CD4-positive, alpha-beta memory T cell (primary cell): ENCODE measurements around the gene TRIM21. TPM values are rescaled to one million over a fixed set of nuclear protein-coding genes. Genes with fewer than 3 reads are reported as not detected.
"Not testable (repeated sequence)": the region's sequence is repeated elsewhere in the genome, so short reads cannot be mapped to it uniquely, and the experiment has no call there.

Experiments used
- CTCF ChIA-PET: fragments of 350-600 bp; sonication (Branson Sonifier 250); formaldehyde crosslinking; loops from one replicate; lab custom pipeline; 2021; ENCODE audit warnings: inconsistent platforms; ENCODE audit not compliant: partially characterized antibody; lab: Charles Lee
- POLR2A ChIA-PET: fragments of 350-600 bp; sonication (Branson Sonifier 250); formaldehyde crosslinking; loops from one replicate; lab custom pipeline; 2021; ENCODE audit not compliant: partially characterized antibody; lab: Charles Lee
- DNase-seq, 5 donors: peaks; one replicate each; pipeline versions ENCODE4 v3.0.0 to v3.0.0-alpha.2; 2020 to 2022; ENCODE audit warnings: mixed read lengths in 1 of 5
- H3K27ac ChIP-seq: one replicate; pipeline ENCODE4 v1.7.0; 2013; ENCODE audit warnings: low read depth, low read length
- H3K27me3 ChIP-seq: 2 replicates; pipeline ENCODE4 v1.7.0; 2013; ENCODE audit warnings: mild to moderate bottlenecking, low read length, moderate library complexity; ENCODE audit not compliant: insufficient read depth
- H3K36me3 ChIP-seq: 2 replicates; pipeline ENCODE4 v1.7.0; 2013; ENCODE audit warnings: mild to moderate bottlenecking, low read length, moderate library complexity; ENCODE audit not compliant: insufficient read depth
- H3K4me1 ChIP-seq: 2 replicates; pipeline ENCODE4 v1.7.0; 2013; ENCODE audit warnings: mild to moderate bottlenecking, low read length, moderate library complexity; ENCODE audit not compliant: insufficient read depth
- H3K4me3 ChIP-seq, 2 donors: one replicate each; pipeline ENCODE4 v1.7.0; 2013; ENCODE audit warnings: low read length in 2 of 2, mild to moderate bottlenecking in 1 of 2
- H3K9me3 ChIP-seq, 2 donors: one replicate each; pipeline ENCODE4 v1.7.0; 2013; ENCODE audit warnings: low read length in 2 of 2, control low read depth in 1 of 2; ENCODE audit not compliant: control insufficient read depth in 1 of 2
- H3K27ac Mint-ChIP-seq, 7 donors: one replicate each; pipeline ENCODE4 v1.8.0; 2020 to 2021; ENCODE audit warnings: mixed read lengths in 7 of 7, mild to moderate bottlenecking in 6 of 7, inconsistent platforms in 3 of 7, moderate library complexity in 3 of 7
- H3K27me3 Mint-ChIP-seq, 2 donors: one replicate each; pipeline ENCODE4 v1.8.0; 2020 to 2021; ENCODE audit warnings: mixed read lengths in 2 of 2
- H3K36me3 Mint-ChIP-seq, 2 donors: one replicate each; pipeline ENCODE4 v1.8.0; 2020 to 2021; ENCODE audit warnings: mixed read lengths in 2 of 2, inconsistent platforms in 1 of 2, mild to moderate bottlenecking in 1 of 2
- H3K4me1 Mint-ChIP-seq, 4 donors: one replicate each; pipeline ENCODE4 v1.8.0; 2020 to 2021; ENCODE audit warnings: mixed read lengths in 4 of 4, mild to moderate bottlenecking in 1 of 4
- H3K4me3 Mint-ChIP-seq, 8 donors: one replicate each; pipeline ENCODE4 v1.8.0; 2020 to 2021; ENCODE audit warnings: mixed read lengths in 8 of 8, mild to moderate bottlenecking in 7 of 8, moderate library complexity in 6 of 8, inconsistent platforms in 3 of 8
- H3K9me3 Mint-ChIP-seq, 8 donors: one replicate each; pipeline ENCODE4 v1.8.0; 2020 to 2021; ENCODE audit warnings: mixed read lengths in 8 of 8, mild to moderate bottlenecking in 5 of 8, inconsistent platforms in 3 of 8, moderate library complexity in 1 of 8
- intact Hi-C: fragments of 100-400 bp; cut with micrococcal nuclease; formaldehyde crosslinking; loops from one replicate; pipeline ENCODE4 v1.15.1; 2023
- polyA plus RNA-seq, 2 donors: library from polyadenylated mRNA; unstranded; fragments of 300-500 nt; fragmentation: Illumina TruSeq; gene quantifications; one replicate each; pipeline ENCODE4 v1.2.3, GENCODE V29; 2021
- total RNA-seq, 2 experiments: library from RNA; stranded (reverse); gene quantifications; one replicate each; pipeline ENCODE4 v1.2.3, GENCODE V29; 2021

Gene TRIM21
- total and polyA plus RNA-seq, 4 experiments from 2014 or later: 22.3 to 58.2 (median 31.6) TPM

DNA sequence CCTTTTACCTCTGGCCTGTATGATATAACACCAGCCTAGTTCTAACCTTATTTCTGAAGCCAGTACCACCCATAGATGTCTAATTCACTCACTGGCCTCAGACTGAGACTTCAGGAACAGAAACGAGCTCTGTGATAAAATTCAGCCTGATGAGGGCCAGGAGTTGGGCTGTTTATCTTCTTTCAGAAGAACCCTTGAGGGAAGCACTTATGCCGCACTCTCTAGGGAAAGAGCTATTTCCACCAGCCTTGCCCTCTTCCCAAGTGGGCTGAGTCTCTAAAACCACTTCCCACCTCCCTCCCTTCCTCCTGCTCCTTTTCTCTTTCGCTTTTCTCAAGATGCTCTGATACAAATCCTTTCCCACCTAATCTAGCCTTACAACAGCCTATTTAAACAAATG is 23.3 kb downstream of the TRIM21 start:
- ChIA-PET POLR2A (no interaction called here), CTCF (no interaction called here)
- intact Hi-C loops: no loop called here
- Histone ChIP-seq H3K4me3 (no peak overlapping the region), H3K36me3 (no peaks in the 10 kb centered on the region), H3K27ac (no peak overlapping the region), H3K4me1 (no peaks in the 10 kb centered on the region), H3K9me3 (no peaks in the 10 kb centered on the region), H3K27me3 (no peaks in the 10 kb centered on the region)
- Mint-ChIP-seq H3K4me1 (no peaks in the 10 kb centered on the region), H3K36me3 (no peaks in the 10 kb centered on the region), H3K9me3 (peaks cover 0 to 2% (median 0%) of the 10 kb centered on the region in 8 donors), H3K27me3 (peaks cover 0 to 5% of the 10 kb centered on the region in 2 donors), H3K27ac (no peak overlapping the region), H3K4me3 (no peak overlapping the region)
- DNase-seq: no peak

DNA sequence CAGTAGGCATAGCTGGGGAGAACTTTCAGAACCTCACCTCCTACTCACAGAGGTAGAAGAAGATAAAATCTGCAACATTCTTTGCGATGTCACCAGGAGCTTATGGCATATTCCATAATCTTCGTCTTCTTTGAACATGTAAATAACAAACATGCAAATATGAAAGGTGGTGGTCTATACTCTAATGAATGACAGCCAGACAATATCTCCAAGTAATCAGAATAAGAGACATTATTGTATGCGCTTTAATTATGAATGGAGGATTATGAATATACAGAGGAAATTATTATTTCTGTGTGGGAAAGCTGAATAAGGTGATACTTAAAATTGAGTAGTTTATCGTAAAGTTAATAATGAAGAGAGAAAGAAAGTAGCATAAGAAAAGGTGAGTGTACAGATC is 25.2 kb downstream of the TRIM21 start, which contains the start of gene OR52B4:
TSS of gene OR52B4 (minus strand) at position 101 of the 400 bp plus-strand sequence. CDS start at position 10, 91 bp downstream.
- H3K4me1 Mint-ChIP-seq: no peaks in the 10 kb centered on the region
- no peaks in the 10 kb centered on the region for H3K36me3 Mint-ChIP-seq
- H3K27me3 Mint-ChIP-seq: peaks cover 1 to 2% of the 10 kb centered on the region in 2 donors
- no peaks in the 10 kb centered on the region for H3K27me3 ChIP-seq
- H3K4me3 Mint-ChIP-seq: no peak within 1 kb of the TSS
- peaks cover 0 to 6% (median 2%) of the 10 kb centered on the region in 8 donors for H3K9me3 Mint-ChIP-seq
- no peak within 1 kb of the TSS for H3K27ac ChIP-seq
- DNase-seq: no peak
- H3K36me3 ChIP-seq: no peaks in the 10 kb centered on the region
- H3K9me3 ChIP-seq: no peaks in the 10 kb centered on the region
- intact Hi-C loops: no loop called here
- H3K4me1 ChIP-seq: no peaks in the 10 kb centered on the region
- H3K4me3 ChIP-seq: no peak within 1 kb of the TSS
- CTCF ChIA-PET: no interaction called here
- no peak within 1 kb of the TSS for H3K27ac Mint-ChIP-seq
- POLR2A ChIA-PET: no interaction called here

DNA sequence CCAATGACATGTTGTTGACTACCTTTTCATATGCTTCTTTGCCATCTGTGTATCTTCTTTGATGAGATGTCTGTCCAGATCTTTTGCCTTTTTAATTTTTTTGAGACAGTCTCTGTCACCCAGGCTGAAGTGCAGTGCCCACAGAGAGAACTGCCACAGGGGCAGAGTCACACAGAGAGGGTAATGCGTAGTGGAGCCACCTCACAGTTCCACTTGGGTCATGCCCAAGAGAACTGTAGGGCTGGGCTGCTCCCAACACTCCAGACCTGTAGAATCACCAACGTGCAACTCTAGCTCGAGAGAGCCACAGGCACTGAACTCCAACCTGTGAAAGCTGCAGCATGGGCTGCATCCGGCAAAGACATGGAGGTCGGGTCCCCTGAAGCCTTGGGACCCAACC is 45.4 kb downstream of the TRIM21 start:
- H3K27ac Mint-ChIP-seq: not testable (repeated sequence)

DNA sequence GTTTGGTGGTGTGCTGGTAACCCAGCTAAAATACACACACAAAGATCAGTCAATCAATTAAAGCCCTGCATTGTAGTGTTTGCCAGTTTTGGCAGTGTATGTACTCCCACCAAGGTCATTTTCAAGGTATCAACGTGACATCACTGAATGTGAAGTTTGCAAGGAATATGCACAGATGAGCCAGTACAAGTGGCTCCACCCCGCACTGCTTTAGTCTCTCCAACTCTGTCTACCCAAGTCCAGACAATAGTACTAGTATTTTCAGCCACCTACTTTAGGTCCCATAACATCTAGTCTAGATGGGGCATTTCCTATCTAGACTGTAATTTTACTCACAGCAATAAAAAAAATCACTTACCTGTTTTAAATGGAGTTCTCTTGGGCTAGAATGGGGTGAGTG is 48.1 kb downstream of the TRIM21 start:
- H3K4me1 Mint-ChIP-seq, H3K36me3 Mint-ChIP-seq, intact Hi-C loops, H3K27ac Mint-ChIP-seq, H3K4me3 Mint-ChIP-seq, CTCF ChIA-PET, H3K4me1 ChIP-seq, H3K36me3 ChIP-seq, H3K27me3 Mint-ChIP-seq, H3K27me3 ChIP-seq, DNase-seq, H3K27ac ChIP-seq, H3K4me3 ChIP-seq, H3K9me3 Mint-ChIP-seq, POLR2A ChIA-PET, H3K9me3 ChIP-seq: not testable (repeated sequence)

More for the DNA sequence above, 45.4 kb downstream of the TRIM21 start:
- H3K9me3 ChIP-seq, H3K27me3 Mint-ChIP-seq, CTCF ChIA-PET, H3K4me1 ChIP-seq, intact Hi-C loops, H3K9me3 Mint-ChIP-seq, DNase-seq, H3K4me1 Mint-ChIP-seq, H3K4me3 ChIP-seq, H3K36me3 ChIP-seq, H3K4me3 Mint-ChIP-seq, H3K27ac ChIP-seq, POLR2A ChIA-PET, H3K36me3 Mint-ChIP-seq, H3K27me3 ChIP-seq: not testable (repeated sequence)

Other genes starting within 250 kb of the TRIM21 start
- not detected for gene OR52B4, start 25.3 kb downstream of the TRIM21 start, total RNA-seq
- gene OR52B4, start 25.3 kb downstream of the TRIM21 start, polyA plus RNA-seq: not detected
- not detected for gene OR52K2, start 55.6 kb upstream of the TRIM21 start, total RNA-seq
- gene OR52K2, start 55.6 kb upstream of the TRIM21 start, polyA plus RNA-seq: not detected
- gene OR52K1, start 88.9 kb upstream of the TRIM21 start, total RNA-seq: not detected
- under 1 TPM in 1 of 2 donors, not detected in 1; 0.18 TPM for gene OR52K1, start 88.9 kb upstream of the TRIM21 start, polyA plus RNA-seq
- not detected for gene OR52M1, start 151.5 kb upstream of the TRIM21 start, total RNA-seq
- gene OR52M1, start 151.5 kb upstream of the TRIM21 start, polyA plus RNA-seq: not detected
- not detected for gene OR52I2, start 188.0 kb upstream of the TRIM21 start, total RNA-seq
- not detected for gene OR52I2, start 188.0 kb upstream of the TRIM21 start, polyA plus RNA-seq
- gene OR52I1, start 200.3 kb upstream of the TRIM21 start, total RNA-seq: not detected
- under 1 TPM in 1 of 2 donors, not detected in 1; 0.23 TPM for gene OR52I1, start 200.3 kb upstream of the TRIM21 start, polyA plus RNA-seq
- 10 to 100 TPM; 23.7 to 28.1 TPM for gene TRIM68, start 214.5 kb upstream of the TRIM21 start, total RNA-seq
- 10 to 100 TPM; 13.1 to 16.1 TPM for gene TRIM68, start 214.5 kb upstream of the TRIM21 start, polyA plus RNA-seq
- not detected for gene OR51D1, start 243.8 kb upstream of the TRIM21 start, total RNA-seq
- not detected for gene OR51D1, start 243.8 kb upstream of the TRIM21 start, polyA plus RNA-seq